WTC11 (cell line): ENCODE results near the gene FKBP14.

Source experiments
- IRF2 ChIP-seq: sonication (generic); formaldehyde crosslinking; IDR thresholded peaks from 2 replicates; pipeline ENCODE4 v1.8.0; 2022; ENCODE audit warnings: low read depth, missing genetic modification reagents, borderline replicate concordance
- JUN ChIP-seq: sonication (generic); formaldehyde crosslinking; IDR thresholded peaks from 2 replicates; pipeline ENCODE4 v1.8.0; 2023; ENCODE audit warnings: mild to moderate bottlenecking, missing genetic modification reagents
- NR1H2 ChIP-seq: sonication (generic); formaldehyde crosslinking; IDR thresholded peaks from 2 replicates; pipeline ENCODE4 v1.9.0; 2021; ENCODE audit warnings: mild to moderate bottlenecking, moderate library complexity, missing genetic modification reagents
- RELA ChIP-seq: sonication (generic); formaldehyde crosslinking; IDR thresholded peaks from 2 replicates; pipeline ENCODE4 v1.8.1; 2022; ENCODE audit warnings: missing genetic modification reagents, mild to moderate bottlenecking, borderline replicate concordance
- SP1 ChIP-seq: sonication (generic); formaldehyde crosslinking; conservative IDR thresholded peaks from 2 replicates; pipeline ENCODE4 v1.8.1; 2022; ENCODE audit warnings: missing genetic modification reagents
- TEAD1 ChIP-seq: sonication (generic); formaldehyde crosslinking; IDR thresholded peaks from 2 replicates; pipeline ENCODE4 v1.8.0; 2022; ENCODE audit warnings: mild to moderate bottlenecking, missing genetic modification reagents
- ZNF396 ChIP-seq: fragments of 250-450 bp; sonication (Bioruptor Pico); IDR thresholded peaks from 2 replicates; pipeline ENCODE4 v1.8.0; 2021; ENCODE audit warnings: mild to moderate bottlenecking, moderate library complexity, borderline replicate concordance
- ZNF671 ChIP-seq: fragments of 250-450 bp; sonication (Bioruptor Pico); IDR thresholded peaks from 2 replicates; pipeline ENCODE4 v1.8.0; 2021; ENCODE audit warnings: mild to moderate bottlenecking
- TF ChIP-seq, protein P1 (sequence below): fragments of 200-600 bp; IDR thresholded peaks from 2 replicates; pipeline ENCODE4 v1.8.0; 2022; ENCODE audit warnings: antibody characterized with exemption

DNA sequence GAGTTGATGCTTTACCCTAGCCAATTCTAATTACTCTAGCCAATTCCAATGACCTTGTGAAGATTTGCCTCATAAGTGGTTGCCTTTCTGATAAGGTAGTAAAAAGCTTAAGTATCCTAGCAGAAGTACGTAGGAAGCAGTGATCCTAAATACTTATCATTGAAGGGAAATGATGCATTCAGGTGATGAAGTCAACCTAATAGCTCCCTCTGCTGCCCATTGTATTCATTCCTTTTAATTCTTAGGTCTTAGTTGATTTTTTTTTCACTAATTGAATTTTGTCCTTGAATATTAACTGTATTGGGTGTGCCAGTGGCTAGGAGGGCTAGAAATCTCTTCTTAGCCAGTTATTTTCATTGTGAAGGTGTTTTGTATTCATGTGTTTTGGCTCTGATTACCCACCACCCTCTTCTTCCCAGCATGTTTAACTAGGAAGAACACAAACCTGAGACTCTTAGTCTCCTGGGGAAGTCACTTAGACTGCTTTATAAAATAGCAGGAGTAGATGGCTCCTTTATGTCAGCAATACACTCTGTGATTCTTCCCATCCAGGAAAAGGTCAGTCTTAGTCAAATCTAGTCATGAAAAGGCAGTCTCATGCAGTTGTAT lies 48.0 kb upstream of the FKBP14 start:
- no peak for TF ChIP-seq ZNF671
- no peak for TF ChIP-seq ZNF396 (CRISPR knock-in tag)
- TF ChIP-seq RELA (CRISPR knock-in tag) = no peak
- TF ChIP-seq, protein P1, sequence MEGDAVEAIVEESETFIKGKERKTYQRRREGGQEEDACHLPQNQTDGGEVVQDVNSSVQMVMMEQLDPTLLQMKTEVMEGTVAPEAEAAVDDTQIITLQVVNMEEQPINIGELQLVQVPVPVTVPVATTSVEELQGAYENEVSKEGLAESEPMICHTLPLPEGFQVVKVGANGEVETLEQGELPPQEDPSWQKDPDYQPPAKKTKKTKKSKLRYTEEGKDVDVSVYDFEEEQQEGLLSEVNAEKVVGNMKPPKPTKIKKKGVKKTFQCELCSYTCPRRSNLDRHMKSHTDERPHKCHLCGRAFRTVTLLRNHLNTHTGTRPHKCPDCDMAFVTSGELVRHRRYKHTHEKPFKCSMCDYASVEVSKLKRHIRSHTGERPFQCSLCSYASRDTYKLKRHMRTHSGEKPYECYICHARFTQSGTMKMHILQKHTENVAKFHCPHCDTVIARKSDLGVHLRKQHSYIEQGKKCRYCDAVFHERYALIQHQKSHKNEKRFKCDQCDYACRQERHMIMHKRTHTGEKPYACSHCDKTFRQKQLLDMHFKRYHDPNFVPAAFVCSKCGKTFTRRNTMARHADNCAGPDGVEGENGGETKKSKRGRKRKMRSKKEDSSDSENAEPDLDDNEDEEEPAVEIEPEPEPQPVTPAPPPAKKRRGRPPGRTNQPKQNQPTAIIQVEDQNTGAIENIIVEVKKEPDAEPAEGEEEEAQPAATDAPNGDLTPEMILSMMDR = no peak
- TF ChIP-seq IRF2 = no peak
- TF ChIP-seq SP1 = no peak
- no peak for TF ChIP-seq JUN
- no peak for TF ChIP-seq TEAD1 (CRISPR knock-in tag)
- no peak for TF ChIP-seq NR1H2 (CRISPR knock-in tag)
